Measurements from ENCODE around the gene CNIH4. TPM values are rescaled to one million over a fixed set of nuclear protein-coding genes. Genes with fewer than 3 reads are reported as not detected.

Gene CNIH4
- total RNA-seq, 1 experiment from 2014 or later, result 104 TPM

GRCh38 chr1:224387943-224388342 lies 31.3 kb downstream of the CNIH4 start:
- Histone ChIP-seq H3K4me2 (ENCODE audit: insufficient read depth, insufficient read length, low read length) (no peak overlapping the region), H3T11ph (ENCODE audit: low read length) (no peak overlapping the region), H3K23me2 (ENCODE audit: insufficient read length, low read depth, low read length, poor library complexity, severe bottlenecking) (no peaks in the 10 kb centered on the region), H2BK5ac (ENCODE audit: insufficient read length, low read length) (no peak overlapping the region), H2BK15ac (ENCODE audit: low read depth, low read length) (no peak overlapping the region), H3K27ac (ENCODE audit: insufficient read length, low read depth, low read length) (no peak overlapping the region), H3K14ac (ENCODE audit: insufficient read depth, low read length) (no peak overlapping the region), H4K91ac (ENCODE audit: insufficient read length, low read depth, low read length) (no peak overlapping the region), H3K56ac (ENCODE audit: insufficient read length, low read depth, low read length) (no peak overlapping the region), H3K23ac (ENCODE audit: insufficient read length, low read depth, low read length) (no peak overlapping the region), H3K9me3 (ENCODE audit: control insufficient read depth, low read depth, low read length) (no peaks in the 10 kb centered on the region), H2BK12ac (ENCODE audit: insufficient read length, low read depth, low read length) (no peak overlapping the region), H2AK5ac (ENCODE audit: insufficient read length, low read length) (no peak overlapping the region), H2AFZ (ENCODE audit: low read length) (no peak overlapping the region), H2BK20ac (ENCODE audit: low read depth, low read length, poor library complexity, severe bottlenecking) (no peak overlapping the region), H2BK120ac (ENCODE audit: low read depth, low read length, poor library complexity, severe bottlenecking) (no peak overlapping the region), H4K8ac (replicated peaks; ENCODE audit: insufficient read length, low read depth, low read length) (no peak overlapping the region), H3K79me1 (ENCODE audit: insufficient read depth, low read depth, low read length, poor library complexity, severe bottlenecking) (no peaks in the 10 kb centered on the region), H3K27me3 (ENCODE audit: insufficient read depth, low read length) (no peaks in the 10 kb centered on the region), H3K4me1 (ENCODE audit: insufficient read depth, low read length) (no peaks in the 10 kb centered on the region), H3K4ac (ENCODE audit: low read depth, low read length) (no peak overlapping the region), H3K79me2 (ENCODE audit: insufficient read depth, low read length) (no peaks in the 10 kb centered on the region), H3K9ac (ENCODE audit: extremely low read depth, insufficient read length, low read length) (no peak overlapping the region), H3K18ac (ENCODE audit: insufficient read length, low read depth, low read length) (no peak overlapping the region), H4K5ac (ENCODE audit: insufficient read length, low read depth, low read length) (no peak overlapping the region), H4K20me1 (ENCODE audit: control insufficient read depth, insufficient read depth, insufficient read length) (no peaks in the 10 kb centered on the region)
- Mint-ChIP-seq H3K27me3 (ENCODE audit: low read depth) (no peaks in the 10 kb centered on the region), H3K4me3 (no peak overlapping the region), H3K4me1 (no peaks in the 10 kb centered on the region), H3K36me3 (ENCODE audit: insufficient read depth in 1 of 3, low read depth in 3 of 3) (peaks cover 19 to 64% (median 56%) of the 10 kb centered on the region in 3 experiments; a peak in 6 of 7 replicates), H3K27ac (0 out of 7 replicates have a peak overlapping the region, but pooled peaks of 1 of the 3 experiments have one; percentile 7), H3K9me3 (no peaks in the 10 kb centered on the region)
- no peak for DNase-seq
- no CpG with 5 or more reads among the region's 2 CpGs for WGBS (ENCODE audit: extremely low coverage, insufficient read length, low lambda C conversion rate)
- TF ChIP-seq, protein P1, sequence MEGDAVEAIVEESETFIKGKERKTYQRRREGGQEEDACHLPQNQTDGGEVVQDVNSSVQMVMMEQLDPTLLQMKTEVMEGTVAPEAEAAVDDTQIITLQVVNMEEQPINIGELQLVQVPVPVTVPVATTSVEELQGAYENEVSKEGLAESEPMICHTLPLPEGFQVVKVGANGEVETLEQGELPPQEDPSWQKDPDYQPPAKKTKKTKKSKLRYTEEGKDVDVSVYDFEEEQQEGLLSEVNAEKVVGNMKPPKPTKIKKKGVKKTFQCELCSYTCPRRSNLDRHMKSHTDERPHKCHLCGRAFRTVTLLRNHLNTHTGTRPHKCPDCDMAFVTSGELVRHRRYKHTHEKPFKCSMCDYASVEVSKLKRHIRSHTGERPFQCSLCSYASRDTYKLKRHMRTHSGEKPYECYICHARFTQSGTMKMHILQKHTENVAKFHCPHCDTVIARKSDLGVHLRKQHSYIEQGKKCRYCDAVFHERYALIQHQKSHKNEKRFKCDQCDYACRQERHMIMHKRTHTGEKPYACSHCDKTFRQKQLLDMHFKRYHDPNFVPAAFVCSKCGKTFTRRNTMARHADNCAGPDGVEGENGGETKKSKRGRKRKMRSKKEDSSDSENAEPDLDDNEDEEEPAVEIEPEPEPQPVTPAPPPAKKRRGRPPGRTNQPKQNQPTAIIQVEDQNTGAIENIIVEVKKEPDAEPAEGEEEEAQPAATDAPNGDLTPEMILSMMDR (conservative IDR thresholded peaks at IDR 0.05), result no peak

Data from H9 (cell line).